Measurements from ENCODE around the gene MLLT6. TPM values are rescaled to one million over a fixed set of nuclear protein-coding genes. Genes with fewer than 3 reads are reported as not detected.

The MLLT6 gene
- total and polyA plus RNA-seq, 2 of the 13 experiments (the other 11 are each of a cell fraction or from before 2014, with no cell fraction given): 50.7 to 69.5 TPM

GRCh38 chr17:38658741-38659345 lies 46.2 kb upstream of the MLLT6 start (continued):
- TF ChIP-seq POLR2G (IDR thresholded peaks at IDR 0.05; ENCODE audit: low read depth, low read length) (0 out of 2 replicates have a peak, but pooled peaks have one; percentile 1), ZNF33B (CRISPR knock-in tag; IDR thresholded peaks at IDR 0.05) (no peak), ZNF235 (CRISPR knock-in tag; IDR thresholded peaks at IDR 0.05; ENCODE audit: borderline replicate concordance) (no peak), SAFB2 (CRISPR knock-in tag; IDR thresholded peaks at IDR 0.05; ENCODE audit: borderline replicate concordance, low read depth) (no peak), ZNF547 (CRISPR knock-in tag; IDR thresholded peaks at IDR 0.05) (no peak), TEAD3 (CRISPR knock-in tag; optimal IDR thresholded peaks at IDR 0.05; ENCODE audit: borderline replicate concordance) (peak; percentile 12), MXD4 (CRISPR knock-in tag; IDR thresholded peaks at IDR 0.05) (no peak), ZNF724P (CRISPR knock-in tag; IDR thresholded peaks at IDR 0.05; ENCODE audit: borderline replicate concordance) (no peak), ZNF34 (CRISPR knock-in tag; IDR thresholded peaks at IDR 0.05; ENCODE audit: borderline replicate concordance) (0 out of 2 replicates have a peak, but pooled peaks have one; percentile 18), MED13 (CRISPR knock-in tag; IDR thresholded peaks at IDR 0.05) (0 out of 2 replicates have a peak, but pooled peaks have one; percentile 46), ZNF546 (CRISPR knock-in tag; conservative IDR thresholded peaks at IDR 0.05) (no peak), ZNF17 (CRISPR knock-in tag; IDR thresholded peaks at IDR 0.05) (no peak), ARNT (IDR thresholded peaks at IDR 0.05) (no peak), RXRA (CRISPR knock-in tag; IDR thresholded peaks at IDR 0.05) (peak; percentile 28; the same call in 1 of the 2 replicates), SNAPC2 (CRISPR knock-in tag; IDR thresholded peaks at IDR 0.05) (0 out of 2 replicates have a peak, but pooled peaks have one; percentile 12), ZNF687 (CRISPR knock-in tag; IDR thresholded peaks at IDR 0.05) (peak; percentile 65), ZNF788 (CRISPR knock-in tag; IDR thresholded peaks at IDR 0.05; ENCODE audit: borderline replicate concordance) (0 out of 2 replicates have a peak, but pooled peaks have one; percentile 29)
- TF ChIP-seq, protein P1, sequence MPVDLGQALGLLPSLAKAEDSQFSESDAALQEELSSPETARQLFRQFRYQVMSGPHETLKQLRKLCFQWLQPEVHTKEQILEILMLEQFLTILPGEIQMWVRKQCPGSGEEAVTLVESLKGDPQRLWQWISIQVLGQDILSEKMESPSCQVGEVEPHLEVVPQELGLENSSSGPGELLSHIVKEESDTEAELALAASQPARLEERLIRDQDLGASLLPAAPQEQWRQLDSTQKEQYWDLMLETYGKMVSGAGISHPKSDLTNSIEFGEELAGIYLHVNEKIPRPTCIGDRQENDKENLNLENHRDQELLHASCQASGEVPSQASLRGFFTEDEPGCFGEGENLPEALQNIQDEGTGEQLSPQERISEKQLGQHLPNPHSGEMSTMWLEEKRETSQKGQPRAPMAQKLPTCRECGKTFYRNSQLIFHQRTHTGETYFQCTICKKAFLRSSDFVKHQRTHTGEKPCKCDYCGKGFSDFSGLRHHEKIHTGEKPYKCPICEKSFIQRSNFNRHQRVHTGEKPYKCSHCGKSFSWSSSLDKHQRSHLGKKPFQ (CRISPR knock-in tag; IDR thresholded peaks at IDR 0.05; ENCODE audit: insufficient replicate concordance): peak; percentile 73
- TF ChIP-seq, protein P2, sequence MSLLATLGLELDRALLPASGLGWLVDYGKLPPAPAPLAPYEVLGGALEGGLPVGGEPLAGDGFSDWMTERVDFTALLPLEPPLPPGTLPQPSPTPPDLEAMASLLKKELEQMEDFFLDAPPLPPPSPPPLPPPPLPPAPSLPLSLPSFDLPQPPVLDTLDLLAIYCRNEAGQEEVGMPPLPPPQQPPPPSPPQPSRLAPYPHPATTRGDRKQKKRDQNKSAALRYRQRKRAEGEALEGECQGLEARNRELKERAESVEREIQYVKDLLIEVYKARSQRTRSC (CRISPR knock-in tag; IDR thresholded peaks at IDR 0.05; ENCODE audit: low read depth): no peak
- TF ChIP-seq, protein P3, sequence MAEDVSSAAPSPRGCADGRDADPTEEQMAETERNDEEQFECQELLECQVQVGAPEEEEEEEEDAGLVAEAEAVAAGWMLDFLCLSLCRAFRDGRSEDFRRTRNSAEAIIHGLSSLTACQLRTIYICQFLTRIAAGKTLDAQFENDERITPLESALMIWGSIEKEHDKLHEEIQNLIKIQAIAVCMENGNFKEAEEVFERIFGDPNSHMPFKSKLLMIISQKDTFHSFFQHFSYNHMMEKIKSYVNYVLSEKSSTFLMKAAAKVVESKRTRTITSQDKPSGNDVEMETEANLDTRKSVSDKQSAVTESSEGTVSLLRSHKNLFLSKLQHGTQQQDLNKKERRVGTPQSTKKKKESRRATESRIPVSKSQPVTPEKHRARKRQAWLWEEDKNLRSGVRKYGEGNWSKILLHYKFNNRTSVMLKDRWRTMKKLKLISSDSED (CRISPR knock-in tag; IDR thresholded peaks at IDR 0.05): no peak
- TF ChIP-seq, protein P4, sequence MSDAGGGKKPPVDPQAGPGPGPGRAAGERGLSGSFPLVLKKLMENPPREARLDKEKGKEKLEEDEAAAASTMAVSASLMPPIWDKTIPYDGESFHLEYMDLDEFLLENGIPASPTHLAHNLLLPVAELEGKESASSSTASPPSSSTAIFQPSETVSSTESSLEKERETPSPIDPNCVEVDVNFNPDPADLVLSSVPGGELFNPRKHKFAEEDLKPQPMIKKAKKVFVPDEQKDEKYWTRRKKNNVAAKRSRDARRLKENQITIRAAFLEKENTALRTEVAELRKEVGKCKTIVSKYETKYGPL (CRISPR knock-in tag; IDR thresholded peaks at IDR 0.05): no peak

Data from HepG2 (cell line).